IMR-90 (cell line): ENCODE measurements around the gene CDKAL1. TPM values are rescaled to one million over a fixed set of nuclear protein-coding genes. Genes with fewer than 3 reads are reported as not detected.

Source experiments
- ATAC-seq: fragments of 200-7000 bp; cut with Tn5 transposase; 2 replicates; pipeline ENCODE4 v1.9.1; 2020; ENCODE audit warnings: low read depth, mild to moderate bottlenecking, moderate library complexity
- BruUV-seq: library from RNA; stranded (reverse); fragments of 400-500 nt; replicated peaks from 2 replicates; lab custom pipeline; 2021; lab: Mats Ljungman, UMichigan
- CTCF ChIA-PET: fragments of 300-600 bp; formaldehyde crosslinking; extraction: SDS; loops from one replicate; lab custom pipeline; 2021; ENCODE audit warnings: antibody characterized with exemption; lab: Yijun Ruan, JAX
- POLR2A ChIA-PET: fragments of 300-600 bp; sonication (Branson Sonifier 250); formaldehyde crosslinking; loops from one replicate; lab custom pipeline; 2022; ENCODE audit warnings: antibody characterized with exemption; ENCODE audit not compliant: unreplicated experiment; lab: Charles Lee
- DNase-seq: peaks from one replicate; pipeline ENCODE4 v3.0.0; 2013
- H2AFZ ChIP-seq: replicated peaks from 2 replicates; pipeline ENCODE3; 2013; ENCODE audit warnings: low read length, mild to moderate bottlenecking; ENCODE audit not compliant: poor library complexity
- H2AK5ac ChIP-seq: 2 replicates; pipeline ENCODE4 v1.6.1; 2013; ENCODE audit warnings: low read depth, low read length, inconsistent platforms
- H2AK9ac ChIP-seq: replicated peaks from 2 replicates; pipeline ENCODE3; 2013; ENCODE audit warnings: mild to moderate bottlenecking, low read depth, low read length, moderate library complexity; ENCODE audit not compliant: poor library complexity
- H2BK120ac ChIP-seq: 2 replicates; pipeline ENCODE4 v1.6.1; 2013; ENCODE audit warnings: low read depth, low read length, inconsistent platforms
- H2BK15ac ChIP-seq: 3 replicates; pipeline ENCODE4 v1.6.1; 2013; ENCODE audit warnings: low read depth, low read length, inconsistent platforms
- H2BK20ac ChIP-seq: 2 replicates; pipeline ENCODE4 v1.6.1; 2013; ENCODE audit warnings: low read depth, mild to moderate bottlenecking, inconsistent platforms, low read length, moderate library complexity
- H2BK5ac ChIP-seq: 2 replicates; pipeline ENCODE4 v1.6.1; 2013; ENCODE audit warnings: mild to moderate bottlenecking, low read depth, low read length, inconsistent platforms; ENCODE audit not compliant: poor library complexity, severe bottlenecking
- H3K14ac ChIP-seq: replicated peaks from 2 replicates; pipeline ENCODE4 v1.6.1; 2013; ENCODE audit warnings: low read depth, low read length, inconsistent platforms
- H3K18ac ChIP-seq: 2 replicates; pipeline ENCODE4 v1.6.1; 2013; ENCODE audit warnings: low read depth, low read length, control low read depth
- H3K23ac ChIP-seq: 2 replicates; pipeline ENCODE4 v1.6.1; 2013; ENCODE audit warnings: low read depth, low read length, inconsistent platforms
- H3K27ac ChIP-seq: 2 replicates; pipeline ENCODE4 v1.5.1; 2013; ENCODE audit warnings: mild to moderate bottlenecking, control low read depth, low read length; ENCODE audit not compliant: insufficient read depth
- H3K27me3 ChIP-seq: 2 replicates; pipeline ENCODE4 v1.6.1; 2013; ENCODE audit warnings: low read length; ENCODE audit not compliant: control insufficient read depth, insufficient read depth
- H3K36me3 ChIP-seq: 2 replicates; pipeline ENCODE4 v1.6.1; 2013; ENCODE audit warnings: low read length, mixed read lengths; ENCODE audit not compliant: control insufficient read depth, insufficient read depth
- H3K4ac ChIP-seq: 2 replicates; pipeline ENCODE4 v1.6.1; 2013; ENCODE audit warnings: low read depth, low read length, inconsistent platforms
- H3K4me1 ChIP-seq: 2 replicates; pipeline ENCODE4 v1.6.1; 2013; ENCODE audit warnings: low read length, mixed read lengths; ENCODE audit not compliant: control insufficient read depth, insufficient read depth
- H3K4me2 ChIP-seq: 2 replicates; pipeline ENCODE4 v1.6.1; 2013; ENCODE audit warnings: low read depth, mild to moderate bottlenecking, control low read depth, low read length, moderate library complexity
- H3K4me3 ChIP-seq: 2 replicates; pipeline ENCODE4 v1.5.1; 2013; ENCODE audit warnings: low read depth, mild to moderate bottlenecking, control low read depth, low read length, moderate library complexity; ENCODE audit not compliant: insufficient read depth
- H3K56ac ChIP-seq: 2 replicates; pipeline ENCODE4 v1.6.1; 2013; ENCODE audit warnings: low read length, inconsistent platforms; ENCODE audit not compliant: insufficient read depth; ENCODE audit errors: extremely low read depth
- H3K79me1 ChIP-seq, 2 experiments: 2 replicates each; pipeline ENCODE4 v1.6.1; 2013; ENCODE audit warnings: low read length in 2 of 2, inconsistent platforms in 1 of 2, low read depth in 1 of 2
- H3K9ac ChIP-seq: 2 replicates; pipeline ENCODE4 v1.6.1; 2013; ENCODE audit warnings: low read depth, low read length, control low read depth
- H3K9me1 ChIP-seq: 2 replicates; pipeline ENCODE4 v1.6.1; 2013; ENCODE audit warnings: low read length, inconsistent platforms; ENCODE audit not compliant: insufficient read depth
- H3K9me3 ChIP-seq: 2 replicates; pipeline ENCODE4 v1.6.1; 2013; ENCODE audit warnings: low read length; ENCODE audit not compliant: control insufficient read depth, insufficient read depth
- H4K20me1 ChIP-seq: 2 replicates; pipeline ENCODE4 v1.6.1; 2013; ENCODE audit warnings: low read length, inconsistent platforms; ENCODE audit not compliant: insufficient read depth
- H4K5ac ChIP-seq: 2 replicates; pipeline ENCODE4 v1.6.1; 2013; ENCODE audit warnings: mild to moderate bottlenecking, low read depth, low read length, control low read depth
- H4K8ac ChIP-seq, 2 experiments: 2 replicates each; pipeline ENCODE4 v1.6.1; 2013; ENCODE audit warnings: low read depth in 2 of 2, low read length in 2 of 2, control low read depth in 1 of 2, inconsistent platforms in 1 of 2
- H4K91ac ChIP-seq: 2 replicates; pipeline ENCODE4 v1.6.1; 2013; ENCODE audit warnings: low read depth, low read length, inconsistent platforms; ENCODE audit not compliant: insufficient read depth
- BHLHE40 ChIP-seq: fragments of 150-350 bp; IDR thresholded peaks from 2 replicates; pipeline ENCODE4 v1.6.1; 2016; ENCODE audit warnings: mild to moderate bottlenecking, low read depth, low read length
- CEBPB ChIP-seq: IDR thresholded peaks from 2 replicates; pipeline ENCODE4 v1.6.1; 2012; ENCODE audit warnings: low read depth, low read length, improper control_type of control experiment
- CHD1 ChIP-seq: IDR thresholded peaks from 2 replicates; pipeline ENCODE4 v1.6.1; 2012; ENCODE audit warnings: low read depth, low read length, improper control_type of control experiment
- FOS ChIP-seq: fragments of 150-350 bp; IDR thresholded peaks from 2 replicates; pipeline ENCODE4 v1.6.1; 2016; ENCODE audit warnings: low read depth, low read length
- MAFK ChIP-seq: IDR thresholded peaks from 2 replicates; pipeline ENCODE4 v1.6.1; 2012; ENCODE audit warnings: low read depth, low read length, improper control_type of control experiment
- MAZ ChIP-seq: IDR thresholded peaks from 2 replicates; pipeline ENCODE4 v1.6.1; 2012; ENCODE audit warnings: low read depth, mild to moderate bottlenecking, low read length, improper control_type of control experiment, moderate library complexity, borderline replicate concordance
- MXI1 ChIP-seq: IDR thresholded peaks from 2 replicates; pipeline ENCODE4 v1.6.1; 2012; ENCODE audit warnings: low read depth, mild to moderate bottlenecking, low read length, moderate library complexity, borderline replicate concordance
- NFE2L2 ChIP-seq: fragments of 150-350 bp; IDR thresholded peaks from 2 replicates; pipeline ENCODE4 v1.6.1; 2016; ENCODE audit warnings: low read depth, mild to moderate bottlenecking, low read length
- POLR2A ChIP-seq: IDR thresholded peaks from 2 replicates; pipeline ENCODE4 v1.6.1; 2012; ENCODE audit warnings: mild to moderate bottlenecking, low read depth, low read length
- RAD21 ChIP-seq: IDR thresholded peaks from 2 replicates; pipeline ENCODE4 v1.6.1; 2012; ENCODE audit warnings: low read length, improper control_type of control experiment
- RCOR1 ChIP-seq: IDR thresholded peaks from 2 replicates; pipeline ENCODE4 v1.6.1; 2012; ENCODE audit warnings: mild to moderate bottlenecking, low read length, improper control_type of control experiment; ENCODE audit not compliant: insufficient replicate concordance
- RFX5 ChIP-seq: IDR thresholded peaks from 2 replicates; pipeline ENCODE4 v1.8.0; 2012; ENCODE audit warnings: low read depth, mild to moderate bottlenecking, low read length, moderate library complexity
- SMC3 ChIP-seq: fragments of 150-350 bp; IDR thresholded peaks from 2 replicates; pipeline ENCODE4 v1.6.1; 2016; ENCODE audit warnings: low read depth, mild to moderate bottlenecking, antibody characterized with exemption, low read length, moderate library complexity
- WGBS, 2 experiments: methylation state at CpG; one replicate each; pipeline versions ENCODE4 v1.1.5 to v1.1.7; 2013; ENCODE audit warnings: missing lambda C conversion rate in 2 of 2; ENCODE audit not compliant: insufficient read length in 1 of 2; ENCODE audit errors: extremely low coverage in 2 of 2; 5-methylcytosine and 5-hydroxymethylcytosine counted together
- dilution Hi-C: fragments of 300-500 bp; cut with HindIII; formaldehyde crosslinking; loops from one replicate; pipeline ENCODE4 v1.14.3; 2018; ENCODE audit warnings: low sequenced_read_pairs; ENCODE audit not compliant: unreplicated experiment
- in situ Hi-C: fragments of 300-500 bp; cut with MboI; formaldehyde crosslinking; loops from 3 replicates; pipeline ENCODE4 v1.14.3; 2019; ENCODE audit warnings: low sequenced_read_pairs, inconsistent platforms, mixed read lengths
- intact Hi-C: fragments of 100-400 bp; cut with micrococcal nuclease; formaldehyde crosslinking; loops from 2 replicates; pipeline ENCODE4 v1.10.0; 2022
- polyA plus RNA-seq, 3 experiments: library from polyadenylated mRNA; depleted of rRNA; stranded (reverse); fragments of >200 nt; gene quantifications; 2 replicates each; pipeline ENCODE4 v1.2.3, GENCODE V29; 2012; ENCODE audit warnings: low replicate concordance in 1 of 3
- total RNA-seq: library from RNA; depleted of rRNA; stranded (reverse); fragments of >200 nt; gene quantifications from 2 replicates; pipeline ENCODE4 v1.2.3, GENCODE V29; 2012
- TF ChIP-seq, protein P1 (sequence below): fragments of 150-350 bp; IDR thresholded peaks from 2 replicates; pipeline ENCODE4 v1.6.1; 2017; ENCODE audit warnings: mild to moderate bottlenecking, antibody characterized with exemption, low read length, low read depth
- TF ChIP-seq, protein P2 (sequence below): conservative IDR thresholded peaks from 2 replicates; pipeline ENCODE4 v1.5.1; 2012; ENCODE audit warnings: mild to moderate bottlenecking, low read depth, low read length, improper control_type of control experiment
- TF ChIP-seq, protein P3 (sequence below): fragments of 150-350 bp; IDR thresholded peaks from 2 replicates; pipeline ENCODE4 v1.6.1; 2016; ENCODE audit warnings: low read depth, mild to moderate bottlenecking, low read length, moderate library complexity, borderline replicate concordance

The CDKAL1 gene
- total and polyA plus RNA-seq, 2 of the 4 experiments (the other 2 are of a cell fraction) = 3.7 to 13.1 TPM

DNA sequence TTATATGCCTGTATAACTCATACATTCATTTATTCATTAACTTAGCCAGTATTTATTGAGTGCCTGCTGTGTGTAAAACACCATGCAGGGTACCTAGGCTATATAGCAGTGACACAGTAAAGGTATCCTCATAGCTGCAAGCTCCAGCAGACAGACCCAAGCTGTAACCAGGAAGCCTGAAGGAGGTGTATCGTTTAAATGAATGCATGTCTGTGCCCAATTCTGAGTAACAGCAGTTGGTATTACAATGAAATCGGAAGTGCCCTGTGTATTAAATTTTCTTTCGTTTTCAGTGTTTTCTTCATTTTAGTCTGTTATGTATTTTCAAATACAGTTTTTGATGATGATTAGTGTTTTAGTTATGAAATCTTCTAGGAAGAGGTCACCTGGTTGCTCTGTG, 573.5 kb downstream of the CDKAL1 start:
- Histone ChIP-seq H2BK5ac (no peak overlapping the region), H3K27me3 (no peaks in the 10 kb centered on the region), H2AFZ (no peak overlapping the region), H4K5ac (no peak overlapping the region), H3K4me1 (peaks cover 6% of the 10 kb centered on the region), H2BK15ac (no peak overlapping the region), H2AK9ac (no peak overlapping the region), H3K23ac (no peak overlapping the region), H3K18ac (no peak overlapping the region), H3K4me2 (no peak overlapping the region), H3K56ac (no peak overlapping the region), H2BK120ac (no peak overlapping the region), H3K4ac (no peak overlapping the region), H4K20me1 (no peaks in the 10 kb centered on the region), H3K9me1 (peaks cover 2% of the 10 kb centered on the region; the same call in 1 of the 2 replicates), H3K36me3 (no peaks in the 10 kb centered on the region), H4K8ac (no peak overlapping the region), H3K14ac (no peak overlapping the region), H3K79me1 (no peaks in the 10 kb centered on the region), H3K9me3 (no peaks in the 10 kb centered on the region), H2AK5ac (no peak overlapping the region), H3K27ac (no peak overlapping the region), H3K4me3 (no peak overlapping the region), H2BK20ac (no peak overlapping the region), H3K9ac (no peak overlapping the region), H4K91ac (no peak overlapping the region)
- POLR2A ChIA-PET = no interaction called here
- in situ Hi-C loops (no loop called here), intact Hi-C loops (loop anchor here (10.0 kb wide), 1 partner anchor 477 kb away; no protein-coding TSS in a partner anchor), dilution Hi-C loops (no loop called here)
- BruUV-seq = no TSS peak
- DNase-seq (no peak), ATAC-seq (no peak)
- no CpG with 5 or more reads among the region's 3 CpGs for WGBS, 2 experiments
- no peak for TF ChIP-seq RAD21
- no peak for TF ChIP-seq FOS
- no peak for TF ChIP-seq BHLHE40
- TF ChIP-seq RFX5 = no peak
- TF ChIP-seq CHD1 = no peak
- TF ChIP-seq, protein P1, sequence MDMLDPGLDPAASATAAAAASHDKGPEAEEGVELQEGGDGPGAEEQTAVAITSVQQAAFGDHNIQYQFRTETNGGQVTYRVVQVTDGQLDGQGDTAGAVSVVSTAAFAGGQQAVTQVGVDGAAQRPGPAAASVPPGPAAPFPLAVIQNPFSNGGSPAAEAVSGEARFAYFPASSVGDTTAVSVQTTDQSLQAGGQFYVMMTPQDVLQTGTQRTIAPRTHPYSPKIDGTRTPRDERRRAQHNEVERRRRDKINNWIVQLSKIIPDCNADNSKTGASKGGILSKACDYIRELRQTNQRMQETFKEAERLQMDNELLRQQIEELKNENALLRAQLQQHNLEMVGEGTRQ = no peak
- TF ChIP-seq CEBPB = no peak
- no peak for TF ChIP-seq RCOR1
- TF ChIP-seq, protein P2, sequence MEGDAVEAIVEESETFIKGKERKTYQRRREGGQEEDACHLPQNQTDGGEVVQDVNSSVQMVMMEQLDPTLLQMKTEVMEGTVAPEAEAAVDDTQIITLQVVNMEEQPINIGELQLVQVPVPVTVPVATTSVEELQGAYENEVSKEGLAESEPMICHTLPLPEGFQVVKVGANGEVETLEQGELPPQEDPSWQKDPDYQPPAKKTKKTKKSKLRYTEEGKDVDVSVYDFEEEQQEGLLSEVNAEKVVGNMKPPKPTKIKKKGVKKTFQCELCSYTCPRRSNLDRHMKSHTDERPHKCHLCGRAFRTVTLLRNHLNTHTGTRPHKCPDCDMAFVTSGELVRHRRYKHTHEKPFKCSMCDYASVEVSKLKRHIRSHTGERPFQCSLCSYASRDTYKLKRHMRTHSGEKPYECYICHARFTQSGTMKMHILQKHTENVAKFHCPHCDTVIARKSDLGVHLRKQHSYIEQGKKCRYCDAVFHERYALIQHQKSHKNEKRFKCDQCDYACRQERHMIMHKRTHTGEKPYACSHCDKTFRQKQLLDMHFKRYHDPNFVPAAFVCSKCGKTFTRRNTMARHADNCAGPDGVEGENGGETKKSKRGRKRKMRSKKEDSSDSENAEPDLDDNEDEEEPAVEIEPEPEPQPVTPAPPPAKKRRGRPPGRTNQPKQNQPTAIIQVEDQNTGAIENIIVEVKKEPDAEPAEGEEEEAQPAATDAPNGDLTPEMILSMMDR = no peak
- TF ChIP-seq MAZ = no peak
- TF ChIP-seq NFE2L2 = no peak
- TF ChIP-seq MAFK = no peak
- no peak for TF ChIP-seq MXI1
- TF ChIP-seq, protein P3, sequence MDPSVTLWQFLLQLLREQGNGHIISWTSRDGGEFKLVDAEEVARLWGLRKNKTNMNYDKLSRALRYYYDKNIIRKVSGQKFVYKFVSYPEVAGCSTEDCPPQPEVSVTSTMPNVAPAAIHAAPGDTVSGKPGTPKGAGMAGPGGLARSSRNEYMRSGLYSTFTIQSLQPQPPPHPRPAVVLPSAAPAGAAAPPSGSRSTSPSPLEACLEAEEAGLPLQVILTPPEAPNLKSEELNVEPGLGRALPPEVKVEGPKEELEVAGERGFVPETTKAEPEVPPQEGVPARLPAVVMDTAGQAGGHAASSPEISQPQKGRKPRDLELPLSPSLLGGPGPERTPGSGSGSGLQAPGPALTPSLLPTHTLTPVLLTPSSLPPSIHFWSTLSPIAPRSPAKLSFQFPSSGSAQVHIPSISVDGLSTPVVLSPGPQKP = no peak
- TF ChIP-seq SMC3 = no peak
- TF ChIP-seq POLR2A = no peak
- CTCF ChIA-PET = interaction anchor here (0.6 kb wide), 1 partner anchor 28 kb away, joined by 4 read pairs; no protein-coding TSS in a partner anchor
